Activated naive CD8-positive, alpha-beta T cell (primary cell): Measurements from ENCODE around the gene TMPRSS5.

Experiments
- H3K27ac Mint-ChIP-seq: one replicate; pipeline ENCODE4 v1.8.0; 2021; ENCODE audit warnings: mixed read lengths
- H3K27me3 Mint-ChIP-seq: one replicate; pipeline ENCODE4 v1.8.0; 2021; ENCODE audit warnings: mixed read lengths
- H3K36me3 Mint-ChIP-seq: one replicate; pipeline ENCODE4 v1.8.0; 2021; ENCODE audit warnings: mixed read lengths
- H3K4me1 Mint-ChIP-seq: one replicate; pipeline ENCODE4 v1.8.0; 2021; ENCODE audit warnings: low read depth, mixed read lengths
- H3K4me3 Mint-ChIP-seq: one replicate; pipeline ENCODE4 v1.8.0; 2021; ENCODE audit warnings: mild to moderate bottlenecking, mixed read lengths
- H3K9me3 Mint-ChIP-seq: one replicate; pipeline ENCODE4 v1.8.0; 2021; ENCODE audit warnings: low read depth, mixed read lengths

The TMPRSS5 gene

DNA sequence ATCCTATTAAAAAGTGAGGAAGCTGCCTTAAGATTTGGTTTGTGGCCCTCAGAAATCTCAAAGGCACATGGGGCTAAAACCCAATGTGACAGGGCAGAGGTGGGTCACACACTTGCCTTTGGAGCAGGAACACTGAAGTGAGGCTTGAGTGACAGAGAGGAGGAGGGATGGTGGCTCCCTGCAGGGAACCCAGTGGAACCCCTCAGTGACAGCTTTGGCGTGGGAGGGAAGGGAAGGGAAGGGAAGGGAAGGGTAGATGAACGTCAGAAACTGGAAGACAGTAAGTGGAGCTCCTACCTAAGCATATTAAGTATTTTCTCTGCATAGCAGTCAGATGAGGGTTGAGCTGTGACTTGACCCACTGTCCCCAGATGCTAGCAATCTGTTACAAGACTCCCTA is 68.5 kb downstream of the TMPRSS5 start:
- no peaks in the 10 kb centered on the region for H3K27me3 Mint-ChIP-seq
- H3K36me3 Mint-ChIP-seq, result no peaks in the 10 kb centered on the region
- H3K4me3 Mint-ChIP-seq, result no peak overlapping the region
- no peak overlapping the region for H3K27ac Mint-ChIP-seq
- peaks cover 4% of the 10 kb centered on the region for H3K9me3 Mint-ChIP-seq
- H3K4me1 Mint-ChIP-seq, result no peaks in the 10 kb centered on the region
